Stimulated activated CD4-positive, alpha-beta T cell treated with anti-CD3 and anti-CD28 coated beads, Interleukin-15, amount 100 ng/mL, for 1 hour (primary cell): ENCODE measurements around the gene PKN2.

Experiments
- DNase-seq, 2 donors: peaks; one replicate each; pipeline ENCODE4 v3.0.0-alpha.2; 2020; ENCODE audit warnings: low read depth in 1 of 2, low spot score in 1 of 2

The PKN2 gene

DNA sequence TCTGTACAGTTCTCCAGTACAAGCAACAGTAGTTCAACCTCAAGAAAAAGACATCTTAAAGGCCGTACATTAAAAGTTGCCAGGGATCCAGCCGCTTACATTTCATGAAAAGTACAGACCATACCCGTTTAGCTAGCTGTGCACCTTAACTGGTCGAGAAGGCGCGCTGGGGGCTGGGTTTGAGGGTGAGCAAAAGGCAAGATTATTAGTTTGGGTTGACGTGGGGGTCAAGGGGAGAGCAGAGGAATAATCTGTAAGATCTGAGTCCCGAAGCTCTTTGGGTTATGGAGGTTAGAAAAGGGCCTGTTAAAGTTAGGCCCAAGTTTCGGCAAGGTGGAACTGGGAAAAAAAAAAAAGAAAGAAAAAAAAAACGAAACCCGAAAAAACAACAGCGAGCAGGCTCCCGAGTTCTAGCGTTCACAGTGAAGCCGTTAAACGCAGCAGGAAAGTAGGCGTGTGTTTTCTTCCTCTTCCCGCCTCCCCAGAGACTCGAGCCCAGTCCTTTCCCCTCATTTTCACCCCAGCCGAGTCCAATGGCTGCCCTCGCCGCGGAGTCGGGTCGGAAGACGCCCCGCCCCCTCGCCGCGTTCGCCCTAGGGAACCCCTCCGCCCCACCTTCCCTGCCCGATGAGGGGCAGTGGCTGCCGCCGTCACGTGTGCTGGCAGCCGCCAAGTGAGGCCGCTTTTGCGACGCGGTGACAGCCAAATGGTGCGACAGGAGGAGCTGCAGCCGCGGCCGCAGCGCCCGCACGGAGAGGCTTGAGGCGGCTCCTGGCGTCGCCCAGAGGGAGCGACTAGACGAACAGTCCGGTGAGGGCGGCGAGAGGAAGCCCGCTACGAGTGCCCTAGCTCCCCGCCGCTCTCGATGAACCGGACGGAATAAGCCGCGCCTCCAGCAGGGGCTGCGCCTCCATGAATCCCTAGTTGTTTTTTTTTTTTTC is at the start of gene PKN2:
Gene PKN2, plus strand, starts transcription at position 733 of the 941 bp plus-strand sequence. CDS start 308 bp downstream, outside the sequence.
- peak; percentile 93 to 94 for DNase-seq

GRCh38 chr1:88634538-88634937 is 49.5 kb upstream of the PKN2 start:
- no peak for DNase-seq

GRCh38 chr1:88640060-88640459 is 44.0 kb upstream of the PKN2 start:
- no peak for DNase-seq

- DNase-seq, result no peak
These were observed 38.2 kb upstream of the PKN2 start for GRCh38 chr1:88645886-88646285.

DNA sequence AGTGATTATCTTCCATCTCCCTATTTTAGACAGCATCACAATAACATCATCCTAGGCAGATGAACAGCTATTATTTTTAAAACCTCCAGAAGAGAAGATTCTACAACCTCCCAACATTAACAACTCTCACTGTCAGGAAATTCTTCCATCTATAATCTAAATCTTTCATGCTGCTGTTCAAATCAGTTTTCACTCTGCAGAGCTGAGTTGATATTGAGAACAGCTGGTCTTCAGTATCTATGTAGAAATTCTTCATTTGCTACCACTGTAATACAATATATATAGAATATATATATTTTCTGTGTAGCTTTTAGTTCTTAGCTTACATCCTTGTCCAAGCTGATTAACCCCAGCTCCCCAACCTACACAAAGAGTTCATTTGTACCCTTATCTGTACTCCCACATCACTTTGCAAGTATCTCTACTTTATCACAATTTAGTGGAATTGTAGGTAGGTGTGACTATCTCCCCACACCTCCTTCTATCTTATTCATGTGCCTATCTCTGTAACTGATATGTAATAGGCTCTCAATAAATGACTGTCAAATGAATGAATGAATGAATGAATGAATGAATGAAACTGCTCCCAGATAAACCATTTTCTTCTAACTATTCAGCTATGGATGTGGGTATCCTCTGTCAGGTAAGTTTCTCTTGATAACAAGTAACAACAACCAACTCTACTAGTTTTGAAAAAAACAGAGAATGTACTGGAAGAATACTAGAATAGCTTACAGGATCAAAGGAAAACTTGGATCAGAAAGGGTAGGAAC is 37.4 kb upstream of the PKN2 start:
- no peak for DNase-seq

- DNase-seq, result no peak
These were observed 36.8 kb upstream of the PKN2 start for GRCh38 chr1:88647249-88647645.

- no peak for DNase-seq
These were observed 36.2 kb upstream of the PKN2 start for GRCh38 chr1:88647749-88648415.

DNA sequence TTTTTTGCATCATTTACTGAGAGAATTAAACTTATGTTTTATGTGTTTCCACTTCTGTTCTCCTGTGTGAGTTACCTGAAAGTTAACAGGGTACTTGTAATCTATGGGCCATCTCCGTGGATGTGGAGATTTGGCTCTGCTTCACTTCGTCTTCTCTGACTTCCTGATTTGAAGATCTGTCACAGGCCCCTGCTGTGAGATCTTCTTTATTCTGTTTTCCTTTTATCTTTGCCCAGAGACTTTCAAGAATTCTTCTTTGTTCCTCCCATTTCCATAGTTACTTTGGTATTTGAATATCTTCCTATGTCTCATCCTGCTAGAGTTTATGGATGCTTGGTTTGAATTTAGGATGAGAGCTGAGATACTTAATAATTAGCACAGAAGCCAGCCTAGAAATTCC is 35.4 kb upstream of the PKN2 start:
- no peak for DNase-seq

DNA sequence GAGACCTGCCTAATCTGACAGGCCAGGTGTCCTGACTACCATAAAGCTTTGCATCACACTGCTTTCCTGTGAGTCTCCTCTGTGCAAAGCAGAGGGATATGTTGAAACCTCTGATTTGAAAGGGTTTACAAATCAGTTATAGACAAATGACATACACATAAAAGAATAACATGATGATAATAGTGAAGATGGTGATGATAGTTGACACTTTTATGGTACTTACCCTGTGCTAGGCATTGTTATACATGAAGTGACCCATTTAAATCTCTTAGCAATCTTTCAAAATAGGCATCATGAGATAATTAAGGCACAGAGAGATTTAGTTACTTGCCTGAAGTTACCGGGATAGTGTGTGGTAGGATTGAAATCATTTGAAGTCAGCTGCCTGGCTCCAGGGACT is 34.1 kb upstream of the PKN2 start:
- DNase-seq, result no peak

GRCh38 chr1:88650676-88651418 is 33.2 kb upstream of the PKN2 start:
- no peak for DNase-seq

DNA sequence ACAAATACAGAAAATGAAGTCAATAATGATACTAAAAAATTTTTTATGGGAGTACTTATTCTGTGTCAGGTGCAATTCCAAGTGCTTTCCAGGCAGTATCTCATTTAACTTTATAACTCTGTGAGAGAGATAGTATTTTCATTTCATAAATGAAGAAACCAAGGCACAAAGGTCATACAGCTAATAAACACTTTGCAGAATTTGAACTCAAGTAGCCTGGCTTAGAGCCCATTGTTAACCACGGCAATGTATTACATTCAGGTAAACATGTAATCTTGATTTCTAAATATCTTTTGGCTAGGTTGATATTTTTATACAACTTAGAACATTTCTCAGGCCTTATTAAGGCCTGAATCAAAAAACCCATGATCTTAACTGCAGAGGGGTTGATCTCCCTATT is 28.9 kb upstream of the PKN2 start:
- no peak for DNase-seq

- DNase-seq, result no peak
These were observed 28.3 kb upstream of the PKN2 start for GRCh38 chr1:88655685-88656299.

GRCh38 chr1:88658419-88658818 is 25.7 kb upstream of the PKN2 start:
- DNase-seq, result no peak

GRCh38 chr1:88659552-88659951 is 24.5 kb upstream of the PKN2 start:
- no peak for DNase-seq

- DNase-seq, result no peak
These were observed 22.9 kb upstream of the PKN2 start for GRCh38 chr1:88661188-88661587.

DNA sequence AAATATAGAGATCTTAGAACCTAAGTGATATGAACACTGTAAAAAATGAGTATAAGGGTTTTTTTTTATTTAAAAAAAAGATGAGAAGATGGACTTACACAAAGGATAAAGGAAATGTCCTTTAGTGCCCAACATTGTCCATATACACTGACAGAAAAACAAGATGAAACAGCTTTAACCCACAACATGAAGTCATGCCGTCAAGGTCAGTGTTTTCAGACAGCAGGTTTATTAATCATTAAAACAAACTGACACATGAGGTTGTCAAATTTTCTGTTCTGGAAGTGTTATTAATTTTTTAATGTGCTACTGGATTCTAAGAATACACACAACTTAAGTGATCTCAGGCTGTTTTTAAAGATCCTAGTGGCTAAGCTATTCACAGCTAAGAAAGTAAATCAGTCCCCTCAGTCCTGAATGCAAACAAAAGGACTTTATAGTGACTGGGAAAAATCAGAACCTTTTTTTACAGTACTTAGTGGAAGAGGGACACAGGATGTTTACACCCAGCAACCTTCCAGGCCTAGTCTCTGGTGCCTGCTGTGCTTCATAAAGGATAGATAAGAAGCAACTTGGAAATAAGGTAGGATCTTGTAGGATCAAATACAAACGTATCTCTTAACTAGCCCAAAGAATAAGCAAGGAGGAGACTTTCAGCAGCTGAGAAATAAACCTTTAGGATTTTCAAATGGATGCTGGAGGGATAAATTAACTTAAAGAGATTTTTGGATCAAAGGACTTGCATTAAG is 21.9 kb upstream of the PKN2 start:
- no peak for DNase-seq

DNA sequence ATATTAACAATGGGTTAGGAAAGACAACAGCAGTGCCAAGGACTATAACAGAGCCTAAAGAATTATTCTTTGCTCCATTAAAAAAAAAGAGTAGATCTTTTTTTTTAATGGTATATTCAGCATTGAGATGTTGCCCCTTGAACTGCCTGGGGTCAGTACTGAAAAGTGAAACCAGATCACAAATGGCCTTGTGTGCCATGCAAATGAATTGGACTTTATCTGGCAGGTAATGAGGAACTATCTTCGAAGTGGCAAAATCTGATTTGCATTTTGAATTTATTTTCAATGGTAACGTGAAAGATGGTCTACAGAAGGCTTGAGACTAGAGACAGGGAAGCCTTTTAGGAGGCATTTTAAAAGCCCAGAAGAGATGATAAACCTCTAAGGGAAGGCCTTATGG is 21.4 kb upstream of the PKN2 start:
- no peak for DNase-seq

- DNase-seq, result no peak
These were observed 15.7 kb upstream of the PKN2 start for GRCh38 chr1:88668405-88668804.

DNA sequence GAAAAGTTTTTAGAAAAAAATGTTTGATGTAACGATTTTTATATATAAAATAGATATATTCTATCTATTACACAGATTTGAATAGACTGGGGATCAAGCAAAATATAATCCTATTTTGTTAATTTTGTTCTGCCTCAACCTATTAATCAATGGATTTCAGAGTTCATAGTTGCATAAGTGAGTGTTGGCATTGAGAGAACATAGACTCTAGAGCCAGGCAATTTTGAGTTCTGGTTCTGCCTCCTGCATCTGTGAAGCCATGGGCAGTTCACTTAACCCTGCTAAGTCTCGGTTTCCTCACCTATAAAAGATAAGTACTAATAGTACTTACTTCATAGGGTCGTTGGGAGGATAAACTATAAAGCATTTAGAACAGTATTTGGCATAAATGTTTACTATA is 13.6 kb upstream of the PKN2 start:
- DNase-seq, result no peak

- DNase-seq, result no peak
These were observed 10.6 kb upstream of the PKN2 start for GRCh38 chr1:88673446-88673845.
